Subcutaneous adipose tissue (tissue), 4 donors: Measurements from ENCODE around the gene RBMS3. TPM values are rescaled to one million over a fixed set of nuclear protein-coding genes. Genes with fewer than 3 reads are reported as not detected.

Experiments used
- total RNA-seq, 4 donors: library from RNA; depleted of rRNA; stranded (reverse); fragments of >200 nt; gene quantifications; one replicate each; pipeline ENCODE4 v1.1.0, GENCODE V29; 2016
- TF ChIP-seq, protein P1 (sequence below): fragments of 450-650 bp; IDR thresholded peaks from one replicate; pipeline ENCODE4 v1.5.1; 2016; ENCODE audit warnings: low read depth, mild to moderate bottlenecking, control low read depth, antibody characterized with exemption, moderate library complexity

The RBMS3 gene
- total RNA-seq, 4 donors from 2014 or later: 98.6 to 171 (median 117) TPM

GRCh38 chr3:29245441-29245840 lies 35.4 kb upstream of the RBMS3 start:
- TF ChIP-seq, protein P1, sequence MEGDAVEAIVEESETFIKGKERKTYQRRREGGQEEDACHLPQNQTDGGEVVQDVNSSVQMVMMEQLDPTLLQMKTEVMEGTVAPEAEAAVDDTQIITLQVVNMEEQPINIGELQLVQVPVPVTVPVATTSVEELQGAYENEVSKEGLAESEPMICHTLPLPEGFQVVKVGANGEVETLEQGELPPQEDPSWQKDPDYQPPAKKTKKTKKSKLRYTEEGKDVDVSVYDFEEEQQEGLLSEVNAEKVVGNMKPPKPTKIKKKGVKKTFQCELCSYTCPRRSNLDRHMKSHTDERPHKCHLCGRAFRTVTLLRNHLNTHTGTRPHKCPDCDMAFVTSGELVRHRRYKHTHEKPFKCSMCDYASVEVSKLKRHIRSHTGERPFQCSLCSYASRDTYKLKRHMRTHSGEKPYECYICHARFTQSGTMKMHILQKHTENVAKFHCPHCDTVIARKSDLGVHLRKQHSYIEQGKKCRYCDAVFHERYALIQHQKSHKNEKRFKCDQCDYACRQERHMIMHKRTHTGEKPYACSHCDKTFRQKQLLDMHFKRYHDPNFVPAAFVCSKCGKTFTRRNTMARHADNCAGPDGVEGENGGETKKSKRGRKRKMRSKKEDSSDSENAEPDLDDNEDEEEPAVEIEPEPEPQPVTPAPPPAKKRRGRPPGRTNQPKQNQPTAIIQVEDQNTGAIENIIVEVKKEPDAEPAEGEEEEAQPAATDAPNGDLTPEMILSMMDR: no peak

GRCh38 chr3:29247088-29247745 lies 33.7 kb upstream of the RBMS3 start:
- TF ChIP-seq, protein P1: no peak

DNA sequence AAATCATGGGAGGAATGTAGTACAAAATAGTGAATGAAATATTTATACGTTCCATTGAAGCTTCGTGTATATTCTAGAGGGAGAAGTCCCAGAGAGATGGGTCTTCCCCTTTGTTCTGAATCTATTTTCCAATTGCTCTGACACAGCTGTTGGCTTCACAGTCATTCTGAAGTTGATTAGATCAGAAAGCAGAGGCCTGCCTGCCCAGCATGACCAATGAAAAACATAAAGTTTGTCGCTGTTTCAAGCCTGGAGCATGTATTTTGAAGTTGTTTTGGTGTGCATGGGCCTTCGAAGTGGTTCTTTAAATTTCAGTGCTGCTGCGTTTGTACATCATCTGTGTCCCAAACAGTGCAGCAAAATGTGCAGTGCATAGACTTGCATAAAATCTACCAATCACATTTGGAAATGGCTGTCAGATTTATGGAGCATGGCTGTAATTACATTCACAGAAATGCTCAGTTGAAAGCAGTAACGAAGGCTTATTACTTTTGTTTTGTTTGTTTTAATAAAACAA lies 31.0 kb upstream of the RBMS3 start:
- TF ChIP-seq, protein P1: no peak

DNA sequence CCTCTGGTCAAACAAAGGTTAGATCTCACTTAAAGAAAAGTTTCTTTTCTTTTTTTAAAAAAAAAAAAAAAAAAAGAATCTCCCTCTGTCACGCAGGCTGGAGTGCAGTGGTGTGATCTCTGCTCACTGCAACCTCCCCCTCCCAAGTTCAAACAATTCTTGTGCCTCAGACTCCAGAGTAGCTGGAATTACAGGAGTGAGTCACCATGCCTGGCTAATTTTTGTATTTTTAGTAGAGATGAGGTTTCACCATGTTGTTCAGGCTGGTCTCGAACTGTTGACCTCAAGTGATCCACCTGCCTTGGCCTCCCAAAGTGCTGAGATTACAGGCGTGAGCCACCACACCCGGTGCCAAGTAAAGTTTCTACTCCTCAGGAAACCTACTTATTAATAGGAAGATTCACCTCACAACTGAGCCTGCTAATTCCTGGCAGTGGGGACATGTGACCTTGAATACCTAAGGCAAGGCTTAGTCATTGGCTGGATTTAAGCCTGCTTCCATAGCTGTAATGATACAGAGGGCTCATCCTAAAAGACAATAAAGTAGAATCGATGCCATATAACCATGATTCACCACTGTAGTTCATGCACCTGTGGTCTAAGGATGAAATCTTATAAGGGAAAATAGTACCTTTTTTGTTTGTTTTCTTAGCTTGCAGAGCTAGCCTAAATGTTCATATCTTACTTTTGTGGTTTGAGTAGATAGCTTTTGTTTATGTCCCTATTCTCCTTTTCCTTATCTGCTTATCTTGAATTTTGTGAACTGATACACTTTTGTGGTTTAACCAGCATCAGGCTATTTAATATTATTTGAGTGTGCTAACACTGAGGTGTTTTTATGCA lies 24.8 kb upstream of the RBMS3 start:
- TF ChIP-seq, protein P1: no peak

DNA sequence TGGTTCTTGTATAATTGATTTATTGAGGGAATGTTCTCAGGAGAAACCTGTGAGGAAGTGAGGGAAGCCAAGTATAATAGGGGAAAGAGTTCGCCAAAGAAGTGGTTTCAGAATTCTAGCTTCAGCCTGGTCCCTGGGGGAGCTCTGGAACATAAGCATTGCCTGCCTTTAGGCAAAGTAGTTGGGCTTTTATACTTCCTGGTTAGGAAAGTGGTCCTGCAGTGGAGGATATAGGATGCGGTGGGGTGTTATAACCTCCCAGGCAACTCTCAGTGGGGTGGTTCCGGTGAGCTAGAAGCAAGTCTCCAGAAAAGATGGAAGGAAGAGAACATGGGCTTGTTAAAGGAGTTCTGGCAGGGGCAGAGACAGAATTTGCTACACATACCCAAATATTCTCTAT lies 22.7 kb upstream of the RBMS3 start:
- TF ChIP-seq, protein P1: no peak

DNA sequence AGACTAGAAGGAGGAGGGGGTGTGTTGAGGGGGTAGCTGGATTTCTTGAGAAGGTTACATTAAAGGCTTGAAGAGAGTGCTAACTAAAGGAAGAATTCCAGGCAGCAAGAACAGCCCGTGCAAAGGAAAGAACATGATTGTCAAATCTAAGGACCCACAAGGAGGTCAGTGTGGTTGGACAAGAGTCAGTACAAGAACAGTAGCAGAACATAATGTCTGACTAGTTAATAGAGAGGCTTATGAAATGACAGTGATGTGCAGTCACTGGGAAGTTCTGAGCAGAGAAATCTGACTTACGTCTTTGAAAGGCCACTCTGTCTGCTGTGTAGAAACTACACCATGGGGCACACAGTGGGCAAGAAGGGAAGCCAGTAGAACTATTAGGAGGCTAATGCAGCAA lies 19.8 kb upstream of the RBMS3 start:
- TF ChIP-seq, protein P1: no peak

GRCh38 chr3:29263476-29263875 lies 17.4 kb upstream of the RBMS3 start:
- TF ChIP-seq, protein P1: no peak
